Hematopoietic multipotent progenitor cell treated with erythropoietin and hydrocortisone succinate and interleukin-3 and kit ligand, for 6 days (in vitro differentiated cells): ENCODE data around the gene NOG.

ENCODE experiments used
- DNase-seq: peaks from one replicate; pipeline ENCODE4 v3.0.0-alpha.2; 2015

Gene NOG

GRCh38 chr17:56638591-56639051 lies 45.1 kb downstream of the NOG start:
- no peak for DNase-seq

GRCh38 chr17:56639517-56639916 lies 46.0 kb downstream of the NOG start:
- DNase-seq = no peak

- peak; percentile 22 for DNase-seq
Observed at GRCh38 chr17:56640116-56640515, 46.6 kb downstream of the NOG start.

- no peak for DNase-seq
Observed at GRCh38 chr17:56641373-56641772, 47.9 kb downstream of the NOG start.

GRCh38 chr17:56641894-56642293 lies 48.4 kb downstream of the NOG start:
- no peak for DNase-seq

GRCh38 chr17:56642424-56642823 lies 48.9 kb downstream of the NOG start:
- DNase-seq = no peak
